Ascending aorta (tissue), 2 donors: Measurements from ENCODE around the gene PTPN23. TPM values are rescaled to one million over a fixed set of nuclear protein-coding genes. Genes with fewer than 3 reads are reported as not detected.

Experiments used
- DNase-seq, 2 donors: peaks; one replicate each; pipeline ENCODE4 v3.0.0-alpha.2; 2019; ENCODE audit warnings: low spot score in 2 of 2
- H3K27ac ChIP-seq, 2 donors: fragments of 200-600 bp; sonication (generic); one replicate each; pipeline ENCODE4 v1.5.1; 2016 to 2017; ENCODE audit warnings: mild to moderate bottlenecking in 1 of 2
- H3K27me3 ChIP-seq: fragments of 200-600 bp; sonication (generic); one replicate; pipeline ENCODE4 v1.5.1; 2017
- H3K36me3 ChIP-seq, 2 donors: fragments of 200-600 bp; sonication (generic); one replicate each; pipeline ENCODE4 v1.5.1; 2016
- H3K4me1 ChIP-seq, 2 donors: fragments of 200-600 bp; sonication (generic); one replicate each; pipeline ENCODE4 v1.5.1; 2016 to 2017; ENCODE audit warnings: mild to moderate bottlenecking in 1 of 2
- H3K4me3 ChIP-seq, 2 donors: fragments of 200-600 bp; sonication (generic); one replicate each; pipeline ENCODE4 v1.5.1; 2016 to 2017; ENCODE audit warnings: mild to moderate bottlenecking in 1 of 2
- H3K9me3 ChIP-seq, 2 donors: fragments of 200-600 bp; sonication (generic); one replicate each; pipeline ENCODE4 v1.5.1; 2016
- CTCF ChIP-seq, 3 experiments: fragments of 200-600 bp in 2 of 3; fragments of 450-650 bp in 1 of 3; sonication (generic) in 2 of 3; IDR thresholded peaks; one replicate each; pipeline ENCODE4 v1.5.1; 2016 to 2019; ENCODE audit warnings: antibody characterized with exemption in 3 of 3, mild to moderate bottlenecking in 1 of 3, moderate library complexity in 1 of 3
- intact Hi-C: fragments of 100-400 bp; cut with DNase I; formaldehyde crosslinking; loops from one replicate; pipeline ENCODE4 v1.15.1; 2023
- total RNA-seq: library from RNA; depleted of rRNA; stranded (reverse); fragments of >200 nt; gene quantifications from one replicate; pipeline ENCODE4 v1.1.0, GENCODE V29; 2016

Gene PTPN23
- total RNA-seq, 1 donor from 2014 or later: 35.2 TPM

DNA sequence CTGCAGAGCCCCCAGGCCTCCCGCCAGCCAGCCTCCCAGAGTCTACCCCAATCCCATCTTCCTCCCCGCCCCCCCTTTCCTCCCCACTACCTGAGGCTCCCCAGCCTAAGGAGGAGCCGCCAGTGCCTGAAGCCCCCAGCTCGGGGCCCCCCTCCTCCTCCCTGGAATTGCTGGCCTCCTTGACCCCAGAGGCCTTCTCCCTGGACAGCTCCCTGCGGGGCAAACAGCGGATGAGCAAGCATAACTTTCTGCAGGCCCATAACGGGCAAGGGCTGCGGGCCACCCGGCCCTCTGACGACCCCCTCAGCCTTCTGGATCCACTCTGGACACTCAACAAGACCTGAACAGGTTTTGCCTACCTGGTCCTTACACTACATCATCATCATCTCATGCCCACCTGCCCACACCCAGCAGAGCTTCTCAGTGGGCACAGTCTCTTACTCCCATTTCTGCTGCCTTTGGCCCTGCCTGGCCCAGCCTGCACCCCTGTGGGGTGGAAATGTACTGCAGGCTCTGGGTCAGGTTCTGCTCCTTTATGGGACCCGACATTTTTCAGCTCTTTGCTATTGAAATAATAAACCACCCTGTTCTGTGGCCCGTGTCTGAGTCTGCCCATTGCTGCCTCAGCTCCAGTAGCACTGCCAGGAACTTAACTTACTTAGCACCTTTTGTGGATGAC is 32.2 kb downstream of the PTPN23 start:
- peaks cover 73 to 82% of the 10 kb centered on the region in 2 donors for H3K36me3 ChIP-seq
- TF ChIP-seq CTCF (IDR thresholded peaks at IDR 0.05): no peak
- no peak overlapping the region for H3K27ac ChIP-seq
- intact Hi-C loops: no loop called here
- no peak for DNase-seq
- H3K4me3 ChIP-seq: no peak overlapping the region
- H3K9me3 ChIP-seq: no peaks in the 10 kb centered on the region
- no peaks in the 10 kb centered on the region for H3K27me3 ChIP-seq
- no peaks in the 10 kb centered on the region for H3K4me1 ChIP-seq

DNA sequence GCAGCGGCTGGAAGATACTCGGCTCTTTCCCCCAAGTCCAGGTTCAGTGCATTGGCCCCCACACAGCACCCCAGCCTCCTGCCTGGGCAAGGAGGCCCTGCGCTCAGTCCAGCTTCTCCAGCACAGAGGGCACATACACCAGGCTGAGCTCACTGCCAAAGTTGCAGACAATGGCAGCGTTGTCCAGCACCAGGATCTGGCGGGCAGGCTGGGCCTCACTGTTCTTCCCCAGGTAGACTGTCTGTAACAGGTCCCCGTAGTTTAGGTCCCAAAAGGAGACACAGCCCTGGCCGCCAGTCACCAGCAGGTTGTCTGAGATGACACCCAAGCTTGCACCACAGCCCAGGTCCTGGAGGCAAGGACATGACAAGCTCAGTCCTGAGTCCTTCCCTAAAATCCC is 32.9 kb downstream of the PTPN23 start:
- intact Hi-C loops: no loop called here
- H3K36me3 ChIP-seq: peaks cover 73 to 82% of the 10 kb centered on the region in 2 donors
- no peak for DNase-seq

GRCh38 chr3:47414161-47414564 is 33.3 kb downstream of the PTPN23 start:
- intact Hi-C loops: no loop called here
- DNase-seq: no peak
- Histone ChIP-seq H3K36me3 (peaks cover 74 to 82% of the 10 kb centered on the region in 2 donors), H3K4me3 (no peak overlapping the region), H3K4me1 (no peaks in the 10 kb centered on the region), H3K9me3 (no peaks in the 10 kb centered on the region), H3K27ac (no peak overlapping the region), H3K27me3 (no peaks in the 10 kb centered on the region)
- TF ChIP-seq CTCF (IDR thresholded peaks at IDR 0.05): no peak

More for the DNA sequence above, 32.9 kb downstream of the PTPN23 start:
- Histone ChIP-seq H3K4me3 (no peak overlapping the region), H3K4me1 (no peaks in the 10 kb centered on the region), H3K27ac (no peak overlapping the region), H3K27me3 (no peaks in the 10 kb centered on the region), H3K9me3 (no peaks in the 10 kb centered on the region)
- TF ChIP-seq CTCF (IDR thresholded peaks at IDR 0.05): no peak

DNA sequence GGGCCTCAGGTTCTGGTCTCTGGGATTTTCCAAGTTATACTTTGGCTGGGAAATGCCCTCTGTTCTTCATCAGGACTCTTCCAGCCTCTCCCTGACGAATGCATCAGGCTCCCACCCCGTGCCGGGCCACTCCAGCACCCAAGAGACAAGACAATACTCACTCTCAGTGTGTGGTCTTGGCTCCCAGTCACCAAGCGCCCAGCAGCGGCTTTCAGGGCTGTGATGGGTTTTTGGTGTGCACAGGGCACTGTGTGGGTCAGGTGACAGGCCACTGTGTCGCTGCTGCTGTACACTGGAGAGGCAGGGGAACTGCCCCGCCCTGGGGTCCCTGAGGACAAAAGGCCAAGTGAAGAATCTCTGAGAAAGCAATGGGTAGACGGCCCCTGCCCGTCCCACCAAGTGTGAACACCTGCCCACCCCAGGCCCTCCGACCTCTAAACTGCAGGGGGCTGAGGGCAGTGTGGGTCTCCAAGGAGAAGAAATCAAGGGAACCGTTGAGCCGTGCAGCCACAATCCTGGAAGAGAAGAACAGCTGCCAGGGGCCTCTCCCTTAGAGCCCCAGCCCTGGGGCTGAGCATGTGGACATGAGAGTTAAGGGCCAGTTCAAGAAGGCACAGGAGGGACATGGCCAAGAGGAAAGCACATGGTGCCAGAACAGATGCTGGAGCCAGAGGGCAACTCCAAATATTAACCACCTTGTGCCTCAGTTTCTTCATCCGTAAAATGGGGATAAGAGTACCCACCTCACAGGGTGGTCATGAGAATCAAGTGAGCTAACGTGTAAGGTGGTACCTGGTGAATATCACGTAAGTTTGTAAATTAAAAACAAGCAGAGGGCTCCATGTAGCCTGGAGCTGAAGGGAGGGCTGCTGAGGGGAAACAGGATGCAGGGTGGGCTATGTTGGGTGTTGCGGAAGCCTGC is 34.1 kb downstream of the PTPN23 start:
- Histone ChIP-seq H3K27ac (no peak overlapping the region), H3K36me3 (peaks cover 74 to 82% of the 10 kb centered on the region in 2 donors), H3K27me3 (no peaks in the 10 kb centered on the region), H3K4me3 (no peak overlapping the region), H3K9me3 (no peaks in the 10 kb centered on the region), H3K4me1 (no peaks in the 10 kb centered on the region)
- intact Hi-C loops: no loop called here
- no peak for TF ChIP-seq CTCF (IDR thresholded peaks at IDR 0.05)
- no peak for DNase-seq

DNA sequence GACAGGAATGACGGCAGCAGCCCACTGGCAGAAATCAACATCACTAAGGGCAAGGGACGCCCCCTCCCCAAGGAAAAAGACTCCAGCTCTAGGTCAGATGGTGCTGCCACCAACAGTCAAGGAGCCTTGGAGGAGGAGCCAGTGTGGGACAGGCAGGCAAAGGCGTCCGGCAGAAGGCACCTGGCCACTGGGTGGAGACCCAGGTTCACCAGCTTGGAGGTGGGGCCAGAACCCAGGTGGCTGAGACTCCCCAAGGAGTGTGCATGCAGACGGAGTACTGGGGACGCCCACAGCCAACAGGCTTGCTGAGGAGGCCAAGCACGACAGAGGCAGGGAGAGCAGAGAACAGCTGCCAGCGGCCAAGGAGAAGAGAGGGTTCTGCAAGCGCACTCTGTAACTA is 35.2 kb downstream of the PTPN23 start:
- DNase-seq: no peak
- H3K27ac ChIP-seq: no peak overlapping the region
- H3K9me3 ChIP-seq: no peaks in the 10 kb centered on the region
- no peaks in the 10 kb centered on the region for H3K4me1 ChIP-seq
- intact Hi-C loops: no loop called here
- no peak for TF ChIP-seq CTCF (IDR thresholded peaks at IDR 0.05)
- H3K36me3 ChIP-seq: peaks cover 67 to 78% of the 10 kb centered on the region in 2 donors
- no peak overlapping the region for H3K4me3 ChIP-seq
- H3K27me3 ChIP-seq: no peaks in the 10 kb centered on the region
